Neural progenitor cell (in vitro differentiated cells): Measurements from ENCODE around the gene JCAD.
A peak's percentile ranks its signal among the peaks of the same experiment; 100 is the strongest.

Experiments
- EZH2 ChIP-seq: fragments of 200-600 bp; sonication (generic); IDR thresholded peaks from 2 replicates; pipeline ENCODE4 v1.6.1; 2017; ENCODE audit warnings: antibody characterized with exemption, mild to moderate bottlenecking, moderate library complexity
- EZH2phosphoT487 ChIP-seq: fragments of 200-600 bp; sonication (generic); IDR thresholded peaks from 2 replicates; pipeline ENCODE4 v1.6.1; 2017; ENCODE audit warnings: antibody characterized with exemption
- TF ChIP-seq, protein P1 (sequence below): fragments of 200-600 bp; sonication (generic); IDR thresholded peaks from 2 replicates; pipeline ENCODE4 v1.5.1; 2017; ENCODE audit warnings: antibody characterized with exemption, mild to moderate bottlenecking

DNA sequence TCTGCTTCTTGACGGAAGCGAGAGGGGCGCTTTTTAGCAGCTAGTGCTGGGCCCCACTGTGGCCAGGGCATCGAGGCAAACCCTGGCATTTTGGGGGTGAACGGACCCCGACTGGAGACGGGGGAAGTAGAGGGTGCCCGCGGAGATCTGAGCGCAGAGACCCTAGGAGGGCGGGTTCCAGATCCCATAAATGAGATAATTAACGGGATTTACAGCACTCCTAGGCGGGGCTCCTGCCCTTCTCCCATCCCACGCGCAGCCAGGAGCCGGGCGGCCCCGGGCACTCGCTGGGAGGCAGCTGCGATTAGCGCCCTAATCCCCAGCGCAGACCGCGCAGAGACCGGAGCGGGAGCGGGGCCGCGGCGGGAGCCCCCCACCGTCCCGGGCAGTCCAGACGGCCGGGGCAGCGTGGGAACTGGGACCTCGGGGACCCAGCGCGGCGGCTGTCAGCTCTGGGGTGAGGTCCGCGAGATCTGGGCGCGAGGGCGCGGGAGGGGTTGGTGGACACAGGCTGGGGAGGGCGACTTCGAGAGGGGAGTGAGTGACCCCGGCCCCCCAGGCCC lies 735 bp downstream of the JCAD start:
- TF ChIP-seq, protein P1, sequence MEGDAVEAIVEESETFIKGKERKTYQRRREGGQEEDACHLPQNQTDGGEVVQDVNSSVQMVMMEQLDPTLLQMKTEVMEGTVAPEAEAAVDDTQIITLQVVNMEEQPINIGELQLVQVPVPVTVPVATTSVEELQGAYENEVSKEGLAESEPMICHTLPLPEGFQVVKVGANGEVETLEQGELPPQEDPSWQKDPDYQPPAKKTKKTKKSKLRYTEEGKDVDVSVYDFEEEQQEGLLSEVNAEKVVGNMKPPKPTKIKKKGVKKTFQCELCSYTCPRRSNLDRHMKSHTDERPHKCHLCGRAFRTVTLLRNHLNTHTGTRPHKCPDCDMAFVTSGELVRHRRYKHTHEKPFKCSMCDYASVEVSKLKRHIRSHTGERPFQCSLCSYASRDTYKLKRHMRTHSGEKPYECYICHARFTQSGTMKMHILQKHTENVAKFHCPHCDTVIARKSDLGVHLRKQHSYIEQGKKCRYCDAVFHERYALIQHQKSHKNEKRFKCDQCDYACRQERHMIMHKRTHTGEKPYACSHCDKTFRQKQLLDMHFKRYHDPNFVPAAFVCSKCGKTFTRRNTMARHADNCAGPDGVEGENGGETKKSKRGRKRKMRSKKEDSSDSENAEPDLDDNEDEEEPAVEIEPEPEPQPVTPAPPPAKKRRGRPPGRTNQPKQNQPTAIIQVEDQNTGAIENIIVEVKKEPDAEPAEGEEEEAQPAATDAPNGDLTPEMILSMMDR, result no peak
- TF ChIP-seq EZH2 (peak; percentile 45), EZH2phosphoT487 (no peak)
